HG03039 (cell line): ENCODE data around the gene PEMT.
A peak's percentile ranks its signal among the peaks of the same experiment; 100 is the strongest.
"Not testable (repeated sequence)": the region's sequence is repeated elsewhere in the genome, so short reads cannot be mapped to it uniquely, and the experiment has no call there.

ENCODE experiments used
- ATAC-seq: cut with Tn5 transposase; IDR thresholded peaks from one replicate; pipeline ENCODE4 v1.9.1; 2021; ENCODE audit warnings: mild to moderate bottlenecking, moderate library complexity; ENCODE audit not compliant: unreplicated experiment

The PEMT gene

GRCh38 chr17:17591355-17592298 is at the start of gene PEMT:
Gene PEMT (minus strand): TSS chr17:17591708. CDS start chr17:17591626, 82 bp downstream.
- peak; percentile 90 for ATAC-seq

- ATAC-seq: not testable (repeated sequence)
These were observed 48.3 kb upstream of the PEMT start for GRCh38 chr17:17639661-17640270.

GRCh38 chr17:17638467-17638866 is 47.0 kb upstream of the PEMT start:
- no peak for ATAC-seq

GRCh38 chr17:17636272-17636885 is 44.9 kb upstream of the PEMT start:
- ATAC-seq: no peak

GRCh38 chr17:17635537-17636271 is 44.2 kb upstream of the PEMT start:
- not testable (repeated sequence) for ATAC-seq

GRCh38 chr17:17635126-17635525 is 43.6 kb upstream of the PEMT start:
- no peak for ATAC-seq

- no peak for ATAC-seq
These were observed 41.8 kb upstream of the PEMT start for GRCh38 chr17:17633310-17633709.

GRCh38 chr17:17632690-17633089 is 41.2 kb upstream of the PEMT start:
- not testable (repeated sequence) for ATAC-seq

GRCh38 chr17:17628388-17629008 is 37.0 kb upstream of the PEMT start:
- ATAC-seq: no peak

- ATAC-seq: no peak
These were observed 35.3 kb upstream of the PEMT start for GRCh38 chr17:17626840-17627239.

- ATAC-seq: no peak
These were observed 34.8 kb upstream of the PEMT start for GRCh38 chr17:17626151-17626805.

- no peak for ATAC-seq
These were observed 33.2 kb upstream of the PEMT start for GRCh38 chr17:17624741-17625140.

- ATAC-seq: no peak
These were observed 32.4 kb upstream of the PEMT start for GRCh38 chr17:17623904-17624303.

GRCh38 chr17:17621254-17621653 is 29.7 kb upstream of the PEMT start:
- no peak for ATAC-seq

- no peak for ATAC-seq
These were observed 22.2 kb upstream of the PEMT start for GRCh38 chr17:17613708-17614114.

- ATAC-seq: no peak
These were observed 20.8 kb upstream of the PEMT start for GRCh38 chr17:17612085-17613022.

GRCh38 chr17:17609121-17609520 is 17.6 kb upstream of the PEMT start:
- ATAC-seq: no peak

GRCh38 chr17:17606416-17607000 is 15.0 kb upstream of the PEMT start:
- no peak for ATAC-seq

GRCh38 chr17:17605729-17606088 is 14.2 kb upstream of the PEMT start:
- ATAC-seq: no peak
